ENCODE data around the gene APOL3. TPM values are rescaled to one million over a fixed set of nuclear protein-coding genes. Genes with fewer than 3 reads are reported as not detected.

Gene APOL3
- total RNA-seq, 1 donor from 2014 or later: 77.0 TPM

DNA sequence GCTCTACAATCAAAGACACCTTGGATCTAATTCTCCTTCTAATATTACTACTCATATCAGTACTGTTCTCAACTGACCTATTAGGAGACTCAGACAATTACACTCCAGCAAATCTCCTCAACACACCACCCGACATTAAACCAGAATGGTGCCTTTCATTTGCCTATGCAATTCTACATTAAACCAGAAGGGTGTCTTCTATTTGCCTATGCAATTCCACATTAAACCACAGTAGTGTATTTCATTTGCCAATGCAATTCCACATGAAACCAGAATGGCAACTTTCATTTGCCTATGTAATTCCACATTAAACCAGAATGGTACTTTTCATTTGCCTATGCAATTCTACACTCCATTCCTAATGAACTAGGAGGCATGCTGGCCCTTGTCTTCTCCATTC is 15.3 kb upstream of the APOL3 start:
- H3K36me3 ChIP-seq: no peaks in the 10 kb centered on the region
- no peaks in the 10 kb centered on the region for H3K9me3 ChIP-seq
- no peak overlapping the region for H3K4me3 ChIP-seq
- H3K4me1 ChIP-seq: peaks cover 11% of the 10 kb centered on the region
- no peak for ATAC-seq
- TF ChIP-seq CTCF (IDR thresholded peaks at IDR 0.05): no peak
- DNase-seq: no peak
- H3K27ac ChIP-seq: no peak overlapping the region
- intact Hi-C loops (cut with DNase I): no loop called here
- H3K27me3 ChIP-seq (ENCODE audit: low read depth): no peaks in the 10 kb centered on the region

DNA sequence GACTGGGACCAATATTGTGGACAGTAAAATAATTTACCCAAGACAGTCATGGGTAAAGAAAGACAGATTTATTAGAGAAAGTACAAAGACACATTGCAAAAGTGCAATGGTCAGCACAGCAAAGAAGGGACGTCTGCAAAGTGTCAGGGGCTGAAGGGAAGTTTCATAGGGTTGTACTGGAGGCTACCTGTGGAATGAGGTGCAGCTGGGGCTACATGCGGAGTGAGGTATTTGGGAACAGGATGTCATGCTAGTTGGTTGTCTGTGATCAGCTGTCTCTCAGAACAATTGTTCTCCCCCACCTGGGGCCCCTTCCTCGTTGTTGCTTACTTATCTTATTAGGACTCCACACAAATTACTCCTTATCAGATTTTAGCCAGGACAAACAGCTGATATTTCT is 11.4 kb upstream of the APOL3 start:
- DNase-seq: no peak
- peaks cover 3% of the 10 kb centered on the region for H3K4me1 ChIP-seq
- no peaks in the 10 kb centered on the region for H3K36me3 ChIP-seq
- no peak overlapping the region for H3K4me3 ChIP-seq
- no peak for TF ChIP-seq CTCF (IDR thresholded peaks at IDR 0.05)
- no peak overlapping the region for H3K27ac ChIP-seq
- intact Hi-C loops (cut with DNase I): no loop called here
- H3K27me3 ChIP-seq (ENCODE audit: low read depth): no peaks in the 10 kb centered on the region
- H3K9me3 ChIP-seq: no peaks in the 10 kb centered on the region
- no peak for ATAC-seq

GRCh38 chr22:36166518-36167220 is 6.1 kb upstream of the APOL3 start:
- intact Hi-C loops (cut with DNase I): no loop called here
- H3K4me3 ChIP-seq: no peak overlapping the region
- H3K27me3 ChIP-seq (ENCODE audit: low read depth): no peaks in the 10 kb centered on the region
- no peaks in the 10 kb centered on the region for H3K9me3 ChIP-seq
- H3K27ac ChIP-seq: no peak overlapping the region
- ATAC-seq: no peak
- no peak for DNase-seq
- no peaks in the 10 kb centered on the region for H3K36me3 ChIP-seq
- H3K4me1 ChIP-seq: peaks cover 50% of the 10 kb centered on the region
- no peak for TF ChIP-seq CTCF (IDR thresholded peaks at IDR 0.05)

- TF ChIP-seq CTCF (IDR thresholded peaks at IDR 0.05): no peak
- H3K27me3 ChIP-seq (ENCODE audit: low read depth): no peaks in the 10 kb centered on the region
- H3K4me1 ChIP-seq: peaks cover 56% of the 10 kb centered on the region
- no peak overlapping the region for H3K4me3 ChIP-seq
- intact Hi-C loops (cut with DNase I): no loop called here
- H3K36me3 ChIP-seq: no peaks in the 10 kb centered on the region
- DNase-seq: no peak
- ATAC-seq: no peak
- no peak overlapping the region for H3K27ac ChIP-seq
- H3K9me3 ChIP-seq: no peaks in the 10 kb centered on the region
Observed at GRCh38 chr22:36166086-36166485, 5.5 kb upstream of the APOL3 start.

GRCh38 chr22:36165141-36165540 is 4.6 kb upstream of the APOL3 start:
- intact Hi-C loops (cut with DNase I): no loop called here
- H3K9me3 ChIP-seq: no peaks in the 10 kb centered on the region
- TF ChIP-seq CTCF (IDR thresholded peaks at IDR 0.05): no peak
- DNase-seq (no peak), ATAC-seq (peak in 1 of 2 donors; percentile 64)
- H3K27me3 ChIP-seq (ENCODE audit: low read depth): no peaks in the 10 kb centered on the region
- peaks cover 64% of the 10 kb centered on the region for H3K4me1 ChIP-seq
- no peaks in the 10 kb centered on the region for H3K36me3 ChIP-seq
- H3K27ac ChIP-seq: peak overlapping the region; percentile 26
- no peak overlapping the region for H3K4me3 ChIP-seq
